ENCODE measurements around the gene COL8A2. TPM values are rescaled to one million over a fixed set of nuclear protein-coding genes. Genes with fewer than 3 reads are reported as not detected.
A peak's percentile ranks its signal among the peaks of the same experiment; 100 is the strongest.

Gene COL8A2
- total and polyA plus RNA-seq, 3 donors from 2014 or later, result 1.3 to 4.2 (median 2.0) TPM

GRCh38 chr1:36098650-36099365 is 26.2 kb downstream of the COL8A2 start:
- Histone ChIP-seq H3K9me3 (no peaks in the 10 kb centered on the region), H3K4me1 (peaks cover 23% of the 10 kb centered on the region), H3K27ac (no peak overlapping the region), H3K27me3 (no peaks in the 10 kb centered on the region), H3K36me3 (ENCODE audit: low read depth, missing control alignments) (no peaks in the 10 kb centered on the region), H3K4me3 (no peak overlapping the region)
- no peak for DNase-seq
- intact Hi-C loops (cut with DNase I; ENCODE audit: low total_unique reads), result no loop called here
- no peak for TF ChIP-seq CTCF (IDR thresholded peaks at IDR 0.05)
- WGBS, 2 donors, result 92 to 100% methylated on average over 1 to 13 of the region's 13 CpGs

GRCh38 chr1:36097693-36098585 is 27.1 kb downstream of the COL8A2 start:
- Histone ChIP-seq H3K27ac (no peak overlapping the region), H3K9me3 (no peaks in the 10 kb centered on the region), H3K4me3 (no peak overlapping the region), H3K4me1 (peaks cover 25% of the 10 kb centered on the region), H3K27me3 (no peaks in the 10 kb centered on the region), H3K36me3 (ENCODE audit: low read depth, missing control alignments) (no peaks in the 10 kb centered on the region)
- TF ChIP-seq POLR2A (IDR thresholded peaks at IDR 0.05), result no peak
- TF ChIP-seq CTCF (IDR thresholded peaks at IDR 0.05), result no peak
- intact Hi-C loops (cut with DNase I; ENCODE audit: low total_unique reads), result no loop called here
- DNase-seq, result no peak
- WGBS, 2 donors, result 86 to 94% methylated on average over 9 to 23 of the region's 33 CpGs

- intact Hi-C loops (cut with DNase I; ENCODE audit: low total_unique reads), result no loop called here
Observed at GRCh38 chr1:36096500-36097432, 28.3 kb downstream of the COL8A2 start.

More at GRCh38 chr1:36096500-36097432, 28.3 kb downstream of the COL8A2 start:
- Histone ChIP-seq H3K4me3 (no peak overlapping the region), H3K9me3 (no peaks in the 10 kb centered on the region), H3K27me3 (no peaks in the 10 kb centered on the region), H3K36me3 (ENCODE audit: low read depth, missing control alignments) (no peaks in the 10 kb centered on the region), H3K4me1 (peaks cover 25% of the 10 kb centered on the region), H3K27ac (no peak overlapping the region)
- 70 to 81% methylated on average over 8 to 16 of the region's 16 CpGs for WGBS, 2 donors
- DNase-seq, result peak; percentile 39
- no peak for TF ChIP-seq POLR2A (IDR thresholded peaks at IDR 0.05)
- TF ChIP-seq CTCF (IDR thresholded peaks at IDR 0.05), result peak in 1 of 3 experiments; percentile 32

Data from testis (tissue), 3 donors.